K562 (cell line): ENCODE measurements around the gene DLG4. TPM values are rescaled to one million over a fixed set of nuclear protein-coding genes. Genes with fewer than 3 reads are reported as not detected.

Source experiments
- CBX3 ChIP-seq, 2 experiments: IDR thresholded peaks; 1 replicate in 1 of 2; 2 replicates in 1 of 2; pipeline ENCODE4 v1.6.1; 2012; ENCODE audit warnings: inconsistent platforms in 2 of 2, low read length in 2 of 2, borderline replicate concordance in 1 of 2, control low read depth in 1 of 2
- HNRNPK ChIP-seq: fragments of 200-400 bp; formaldehyde crosslinking; IDR thresholded peaks from one replicate; pipeline ENCODE4 v1.6.1; 2018; ENCODE audit warnings: mild to moderate bottlenecking, low read depth, low read length; ENCODE audit not compliant: poor library complexity, severe bottlenecking
- NELFE ChIP-seq: IDR thresholded peaks from 2 replicates; pipeline ENCODE4 v1.6.1; 2011; ENCODE audit warnings: mild to moderate bottlenecking; ENCODE audit not compliant: insufficient read depth, insufficient read length
- PCBP2 ChIP-seq: fragments of 200-400 bp; formaldehyde crosslinking; IDR thresholded peaks from 2 replicates; pipeline ENCODE4 v1.6.1; 2018; ENCODE audit warnings: low read length, low read depth, mild to moderate bottlenecking, moderate library complexity; ENCODE audit not compliant: poor library complexity, severe bottlenecking
- TBL1XR1 ChIP-seq, 2 experiments: IDR thresholded peaks; 2 replicates each; pipeline ENCODE4 v1.6.1; 2012; ENCODE audit warnings: improper control_type of control experiment in 2 of 2, low read length in 2 of 2, mild to moderate bottlenecking in 1 of 2
- polyA plus RNA-seq, 8 experiments: library from polyadenylated mRNA; depleted of rRNA in 4 of 8; stranded (reverse) in 5 of 8; unstranded in 3 of 8; fragments of >200 nt; fragmentation: Nextera tagmentation in 2 of 8; fragmentation: Illumina TruSeq in 1 of 8; extraction: Ambion mirVana in 2 of 8; extraction: Trizol in 1 of 8; gene quantifications; 2 replicates each; pipeline versions ENCODE4 v1.2.1 to v1.2.3, GENCODE V29; 2011 to 2014; ENCODE audit warnings: inconsistent platforms in 1 of 8, missing spikeins in 1 of 8
- total RNA-seq, 7 experiments: library from RNA; depleted of rRNA in 6 of 7; stranded (reverse); fragments of >200 nt in 6 of 7; fragmentation: Illumina TruSeq in 2 of 7; extraction: Trizol in 2 of 7; gene quantifications; 2 replicates each; pipeline versions ENCODE4 v1.2.1 to v1.2.3, GENCODE V29; 2011 to 2021; ENCODE audit warnings: low replicate concordance in 1 of 7
- TF ChIP-seq, protein P1 (sequence below): sonication (generic); formaldehyde crosslinking; IDR thresholded peaks from 2 replicates; pipeline ENCODE4 v1.8.0; 2022; ENCODE audit warnings: mild to moderate bottlenecking, missing genetic modification reagents
- TF ChIP-seq, protein P2 (sequence below): sonication (generic); formaldehyde crosslinking; IDR thresholded peaks from 2 replicates; pipeline ENCODE4 v1.8.1; 2022; ENCODE audit warnings: missing genetic modification reagents
- TF ChIP-seq, protein P3 (sequence below): sonication (generic); formaldehyde crosslinking; IDR thresholded peaks from 2 replicates; pipeline ENCODE4 v1.8.1; 2023; ENCODE audit warnings: missing genetic modification reagents, mild to moderate bottlenecking, borderline replicate concordance

DLG4 gene
- total and polyA plus RNA-seq, 9 of the 15 experiments (the other 6 are each of a cell fraction or from before 2014, with no cell fraction given): 0.03 to 12.0 (median 4.1) TPM

DNA sequence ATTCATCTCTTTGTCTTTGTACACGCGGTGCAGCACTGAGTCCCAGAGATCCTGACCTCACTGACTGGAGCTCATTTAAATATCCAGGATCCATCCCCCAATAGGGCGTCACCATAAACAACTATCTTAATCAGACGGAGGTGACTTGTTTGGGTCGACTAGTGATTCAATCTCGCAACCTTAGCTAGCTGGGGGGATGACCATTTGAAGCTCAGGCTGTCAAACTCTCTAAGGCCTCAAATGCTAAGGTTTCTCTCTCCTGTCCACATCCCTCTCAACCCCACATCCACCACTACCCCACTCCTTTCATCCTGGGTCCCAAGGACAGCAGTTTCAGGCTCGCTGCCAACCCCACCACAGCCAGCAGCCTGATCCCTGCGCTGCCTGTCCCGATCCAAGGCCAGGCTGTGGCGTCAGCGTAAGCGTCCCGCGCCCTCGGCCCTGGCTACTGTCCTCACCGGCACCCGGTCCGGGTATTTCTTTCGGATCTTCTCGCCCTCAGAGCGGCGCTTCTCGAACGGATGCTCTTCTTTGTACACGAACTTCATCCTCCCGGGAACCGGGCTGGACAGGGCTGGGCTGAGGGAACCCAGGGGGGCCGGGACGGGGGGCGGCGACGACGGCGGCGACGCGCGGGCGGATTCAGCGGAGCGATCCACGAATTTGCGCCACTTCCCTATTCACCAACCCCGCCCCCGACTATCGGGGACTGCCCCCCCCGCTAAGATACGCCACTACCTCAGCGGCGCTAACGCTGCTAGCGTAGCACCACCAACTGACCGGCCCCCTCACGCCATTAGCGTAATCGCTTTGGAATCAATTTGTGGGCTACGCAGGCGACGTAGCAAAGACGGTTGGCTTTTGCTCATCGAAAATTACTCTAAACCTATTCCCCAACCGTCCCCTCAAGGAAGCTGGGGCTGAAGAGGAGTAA lies 22.4 kb upstream of the DLG4 start, which contains the start of gene GABARAP (continued):
- TF ChIP-seq NELFE (no peak), HNRNPK (peak; percentile 96), TBL1XR1 (IDR thresholded peaks at IDR 0.05; ENCODE audit: low read length in 2 of 2) (0 out of 4 replicates have a peak, but pooled peaks of 1 of the 2 experiments have one; percentile 31), CBX3 (IDR thresholded peaks at IDR 0.05; ENCODE audit: borderline replicate concordance in 1 of 2, low read length in 2 of 2) (no peak), PCBP2 (no peak)
- TF ChIP-seq, protein P1, sequence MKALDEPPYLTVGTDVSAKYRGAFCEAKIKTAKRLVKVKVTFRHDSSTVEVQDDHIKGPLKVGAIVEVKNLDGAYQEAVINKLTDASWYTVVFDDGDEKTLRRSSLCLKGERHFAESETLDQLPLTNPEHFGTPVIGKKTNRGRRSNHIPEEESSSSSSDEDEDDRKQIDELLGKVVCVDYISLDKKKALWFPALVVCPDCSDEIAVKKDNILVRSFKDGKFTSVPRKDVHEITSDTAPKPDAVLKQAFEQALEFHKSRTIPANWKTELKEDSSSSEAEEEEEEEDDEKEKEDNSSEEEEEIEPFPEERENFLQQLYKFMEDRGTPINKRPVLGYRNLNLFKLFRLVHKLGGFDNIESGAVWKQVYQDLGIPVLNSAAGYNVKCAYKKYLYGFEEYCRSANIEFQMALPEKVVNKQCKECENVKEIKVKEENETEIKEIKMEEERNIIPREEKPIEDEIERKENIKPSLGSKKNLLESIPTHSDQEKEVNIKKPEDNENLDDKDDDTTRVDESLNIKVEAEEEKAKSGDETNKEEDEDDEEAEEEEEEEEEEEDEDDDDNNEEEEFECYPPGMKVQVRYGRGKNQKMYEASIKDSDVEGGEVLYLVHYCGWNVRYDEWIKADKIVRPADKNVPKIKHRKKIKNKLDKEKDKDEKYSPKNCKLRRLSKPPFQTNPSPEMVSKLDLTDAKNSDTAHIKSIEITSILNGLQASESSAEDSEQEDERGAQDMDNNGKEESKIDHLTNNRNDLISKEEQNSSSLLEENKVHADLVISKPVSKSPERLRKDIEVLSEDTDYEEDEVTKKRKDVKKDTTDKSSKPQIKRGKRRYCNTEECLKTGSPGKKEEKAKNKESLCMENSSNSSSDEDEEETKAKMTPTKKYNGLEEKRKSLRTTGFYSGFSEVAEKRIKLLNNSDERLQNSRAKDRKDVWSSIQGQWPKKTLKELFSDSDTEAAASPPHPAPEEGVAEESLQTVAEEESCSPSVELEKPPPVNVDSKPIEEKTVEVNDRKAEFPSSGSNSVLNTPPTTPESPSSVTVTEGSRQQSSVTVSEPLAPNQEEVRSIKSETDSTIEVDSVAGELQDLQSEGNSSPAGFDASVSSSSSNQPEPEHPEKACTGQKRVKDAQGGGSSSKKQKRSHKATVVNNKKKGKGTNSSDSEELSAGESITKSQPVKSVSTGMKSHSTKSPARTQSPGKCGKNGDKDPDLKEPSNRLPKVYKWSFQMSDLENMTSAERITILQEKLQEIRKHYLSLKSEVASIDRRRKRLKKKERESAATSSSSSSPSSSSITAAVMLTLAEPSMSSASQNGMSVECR (CRISPR knock-in tag): peak; percentile 32; the same call in 1 of the 2 replicates
- TF ChIP-seq, protein P2, sequence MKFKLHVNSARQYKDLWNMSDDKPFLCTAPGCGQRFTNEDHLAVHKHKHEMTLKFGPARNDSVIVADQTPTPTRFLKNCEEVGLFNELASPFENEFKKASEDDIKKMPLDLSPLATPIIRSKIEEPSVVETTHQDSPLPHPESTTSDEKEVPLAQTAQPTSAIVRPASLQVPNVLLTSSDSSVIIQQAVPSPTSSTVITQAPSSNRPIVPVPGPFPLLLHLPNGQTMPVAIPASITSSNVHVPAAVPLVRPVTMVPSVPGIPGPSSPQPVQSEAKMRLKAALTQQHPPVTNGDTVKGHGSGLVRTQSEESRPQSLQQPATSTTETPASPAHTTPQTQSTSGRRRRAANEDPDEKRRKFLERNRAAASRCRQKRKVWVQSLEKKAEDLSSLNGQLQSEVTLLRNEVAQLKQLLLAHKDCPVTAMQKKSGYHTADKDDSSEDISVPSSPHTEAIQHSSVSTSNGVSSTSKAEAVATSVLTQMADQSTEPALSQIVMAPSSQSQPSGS: no peak
- TF ChIP-seq, protein P3, sequence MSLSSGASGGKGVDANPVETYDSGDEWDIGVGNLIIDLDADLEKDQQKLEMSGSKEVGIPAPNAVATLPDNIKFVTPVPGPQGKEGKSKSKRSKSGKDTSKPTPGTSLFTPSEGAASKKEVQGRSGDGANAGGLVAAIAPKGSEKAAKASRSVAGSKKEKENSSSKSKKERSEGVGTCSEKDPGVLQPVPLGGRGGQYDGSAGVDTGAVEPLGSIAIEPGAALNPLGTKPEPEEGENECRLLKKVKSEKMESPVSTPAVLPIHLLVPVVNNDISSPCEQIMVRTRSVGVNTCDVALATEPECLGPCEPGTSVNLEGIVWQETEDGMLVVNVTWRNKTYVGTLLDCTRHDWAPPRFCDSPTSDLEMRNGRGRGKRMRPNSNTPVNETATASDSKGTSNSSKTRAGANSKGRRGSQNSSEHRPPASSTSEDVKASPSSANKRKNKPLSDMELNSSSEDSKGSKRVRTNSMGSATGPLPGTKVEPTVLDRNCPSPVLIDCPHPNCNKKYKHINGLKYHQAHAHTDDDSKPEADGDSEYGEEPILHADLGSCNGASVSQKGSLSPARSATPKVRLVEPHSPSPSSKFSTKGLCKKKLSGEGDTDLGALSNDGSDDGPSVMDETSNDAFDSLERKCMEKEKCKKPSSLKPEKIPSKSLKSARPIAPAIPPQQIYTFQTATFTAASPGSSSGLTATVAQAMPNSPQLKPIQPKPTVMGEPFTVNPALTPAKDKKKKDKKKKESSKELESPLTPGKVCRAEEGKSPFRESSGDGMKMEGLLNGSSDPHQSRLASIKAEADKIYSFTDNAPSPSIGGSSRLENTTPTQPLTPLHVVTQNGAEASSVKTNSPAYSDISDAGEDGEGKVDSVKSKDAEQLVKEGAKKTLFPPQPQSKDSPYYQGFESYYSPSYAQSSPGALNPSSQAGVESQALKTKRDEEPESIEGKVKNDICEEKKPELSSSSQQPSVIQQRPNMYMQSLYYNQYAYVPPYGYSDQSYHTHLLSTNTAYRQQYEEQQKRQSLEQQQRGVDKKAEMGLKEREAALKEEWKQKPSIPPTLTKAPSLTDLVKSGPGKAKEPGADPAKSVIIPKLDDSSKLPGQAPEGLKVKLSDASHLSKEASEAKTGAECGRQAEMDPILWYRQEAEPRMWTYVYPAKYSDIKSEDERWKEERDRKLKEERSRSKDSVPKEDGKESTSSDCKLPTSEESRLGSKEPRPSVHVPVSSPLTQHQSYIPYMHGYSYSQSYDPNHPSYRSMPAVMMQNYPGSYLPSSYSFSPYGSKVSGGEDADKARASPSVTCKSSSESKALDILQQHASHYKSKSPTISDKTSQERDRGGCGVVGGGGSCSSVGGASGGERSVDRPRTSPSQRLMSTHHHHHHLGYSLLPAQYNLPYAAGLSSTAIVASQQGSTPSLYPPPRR: no peak
